ENCODE measurements around the gene TRIB2. TPM values are rescaled to one million over a fixed set of nuclear protein-coding genes. Genes with fewer than 3 reads are reported as not detected.

The TRIB2 gene
- total RNA-seq, 1 donor from 2014 or later: 18.1 TPM

GRCh38 chr2:12773586-12774394 is 57.1 kb downstream of the TRIB2 start:
- DNase-seq (ENCODE audit: low spot score): no peak

- no peak for DNase-seq (ENCODE audit: low spot score)
Measured at GRCh38 chr2:12774395-12774727, 57.6 kb downstream of the TRIB2 start.

GRCh38 chr2:12776521-12776961 is 59.8 kb downstream of the TRIB2 start:
- no peak for DNase-seq (ENCODE audit: low spot score)

- DNase-seq (ENCODE audit: low spot score): no peak
Measured at GRCh38 chr2:12778369-12778768, 61.6 kb downstream of the TRIB2 start.

GRCh38 chr2:12778811-12779579 is 62.3 kb downstream of the TRIB2 start:
- no peak for DNase-seq (ENCODE audit: low spot score)

GRCh38 chr2:12781329-12781728 is 64.6 kb downstream of the TRIB2 start:
- DNase-seq (ENCODE audit: low spot score): no peak

- no peak for DNase-seq (ENCODE audit: low spot score)
Measured at GRCh38 chr2:12787891-12788801, 71.4 kb downstream of the TRIB2 start.

GRCh38 chr2:12791906-12792305 is 75.2 kb downstream of the TRIB2 start:
- DNase-seq (ENCODE audit: low spot score): no peak
